ENCODE data around the gene ZNF536.
"Not testable (repeated sequence)": the region's sequence is repeated elsewhere in the genome, so short reads cannot be mapped to it uniquely, and the experiment has no call there.

Gene ZNF536

DNA sequence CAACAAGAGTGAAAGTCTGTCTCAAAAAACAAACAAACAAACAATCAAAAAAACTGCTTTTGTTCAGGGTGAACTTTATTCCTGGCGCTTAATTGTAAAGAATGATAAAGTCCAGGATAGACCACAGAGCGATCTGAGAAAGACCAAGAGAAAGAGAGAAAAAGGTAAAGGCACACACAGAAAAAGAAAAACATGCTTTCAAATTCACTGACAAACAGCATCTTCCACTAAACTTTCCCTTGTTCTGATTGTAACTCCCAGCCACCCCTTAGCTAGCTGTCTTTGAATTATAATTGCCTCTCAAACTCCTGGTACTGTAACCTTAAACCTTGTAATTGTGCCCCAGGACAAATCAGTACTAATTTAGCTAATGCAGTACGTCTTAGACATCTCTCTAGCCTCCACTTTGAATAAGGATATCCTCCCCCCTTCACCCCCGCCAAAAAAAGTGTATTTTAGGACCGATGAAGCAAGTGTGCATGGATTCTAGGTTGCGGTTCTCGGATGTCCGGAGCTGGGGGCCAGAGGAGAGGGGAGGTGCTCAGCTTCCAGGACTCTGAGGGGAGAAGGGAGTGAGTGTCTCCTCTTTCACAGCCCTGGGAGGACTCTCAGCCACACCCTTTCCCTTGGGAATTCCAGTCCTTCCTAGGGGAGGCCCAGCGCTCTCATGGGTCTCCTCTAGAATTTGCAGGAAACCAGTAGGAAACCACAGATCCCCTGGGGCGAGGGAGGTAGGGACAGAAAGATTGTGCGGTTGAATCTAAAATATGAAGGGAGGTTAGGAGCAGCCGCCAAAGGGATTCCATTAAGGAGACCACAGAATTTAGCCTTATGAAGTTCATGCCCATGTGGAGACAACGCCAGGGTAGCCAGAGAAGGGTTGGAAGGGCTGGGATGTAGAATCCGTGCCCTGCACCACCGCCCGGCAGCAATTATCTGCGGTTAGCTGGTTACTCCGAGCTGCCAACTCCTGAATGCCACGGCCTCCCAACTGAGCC is 19.7 kb downstream of the ZNF536 start:
- no peak for DNase-seq

DNA sequence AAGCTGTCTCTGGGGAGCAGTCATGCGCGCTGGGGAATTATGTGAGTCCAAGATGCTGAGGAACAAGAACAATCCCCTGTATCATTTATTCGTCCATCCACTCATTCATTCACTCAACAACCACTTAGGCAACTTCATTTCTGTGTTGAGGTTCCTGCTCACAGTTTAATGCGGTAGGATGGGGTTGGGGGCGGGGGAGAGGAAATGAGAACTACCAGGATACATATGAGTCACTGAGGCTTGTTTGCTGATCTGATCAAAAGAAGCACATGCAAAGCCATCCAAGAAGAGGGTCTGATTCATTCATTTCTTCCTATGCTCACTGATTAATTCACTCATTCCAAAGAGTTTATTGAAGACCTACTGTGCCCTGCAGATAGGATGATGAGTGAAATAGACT is 20.9 kb downstream of the ZNF536 start:
- DNase-seq: no peak

DNA sequence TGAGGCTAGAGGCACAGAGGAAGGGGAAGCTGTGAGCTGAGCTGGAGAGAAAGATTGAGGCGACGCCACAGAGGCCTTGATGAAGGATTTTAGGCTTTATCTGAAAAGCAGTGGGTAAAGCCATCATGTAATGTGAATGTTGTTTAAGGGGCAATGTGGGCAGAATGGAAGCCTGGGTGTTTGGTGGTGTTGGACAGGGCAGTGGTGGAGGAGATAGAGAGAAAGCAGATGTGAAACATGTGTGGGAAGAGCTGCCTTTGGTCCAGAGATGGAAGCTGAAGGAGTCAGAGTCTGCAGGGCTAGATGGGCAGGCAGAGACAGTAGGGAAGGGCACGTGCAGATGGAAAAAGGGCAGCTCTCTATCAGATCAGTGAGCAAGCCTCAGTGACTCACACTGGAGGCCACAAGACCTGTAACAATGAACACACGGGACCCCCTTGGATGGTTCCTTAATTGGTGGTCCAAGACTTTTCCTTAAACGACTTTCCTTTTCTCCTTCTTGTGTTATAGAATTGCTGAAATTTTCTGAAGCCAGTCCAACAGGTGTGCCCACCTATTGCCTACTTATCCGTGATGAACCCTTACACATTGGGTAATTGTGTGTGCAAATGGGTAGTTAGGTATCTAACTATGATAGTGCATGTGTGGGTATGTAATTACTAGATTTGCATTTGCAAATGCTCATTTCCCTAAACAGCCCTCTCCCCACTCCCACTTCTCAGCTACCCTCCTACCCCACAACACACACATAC is 21.7 kb downstream of the ZNF536 start:
- DNase-seq: no peak

DNA sequence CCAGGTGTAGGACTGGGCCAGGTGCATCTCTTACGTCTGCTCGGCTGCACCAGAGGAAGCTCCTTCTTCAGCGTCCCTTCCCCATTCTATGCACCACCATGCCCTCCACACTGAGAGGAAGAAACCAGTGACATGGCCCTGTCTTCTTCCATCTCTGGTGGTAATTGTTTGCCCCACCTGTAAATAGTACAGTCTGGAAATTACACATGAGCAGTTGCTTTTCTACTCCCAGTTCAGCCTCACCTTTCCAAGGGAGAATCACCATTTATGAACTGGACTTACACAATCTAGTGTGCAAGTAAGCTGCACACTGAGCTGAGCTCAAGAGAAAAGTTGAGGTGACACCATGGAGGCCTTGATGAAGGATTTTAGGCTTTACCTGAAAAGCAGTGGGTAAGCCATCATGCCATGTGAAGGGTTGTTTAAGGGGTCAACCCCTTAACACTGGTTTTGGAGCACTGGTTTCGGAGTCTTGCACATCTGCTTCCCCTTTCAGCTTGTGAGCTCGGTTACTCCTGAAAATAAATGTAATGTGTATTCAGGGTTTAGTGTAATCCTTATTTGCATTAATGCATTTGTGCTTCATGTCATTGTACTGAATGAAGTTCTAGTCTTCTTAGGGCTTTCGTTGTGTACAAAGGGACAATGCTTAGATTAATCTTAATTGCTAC is 22.4 kb downstream of the ZNF536 start:
- DNase-seq: no peak

DNA sequence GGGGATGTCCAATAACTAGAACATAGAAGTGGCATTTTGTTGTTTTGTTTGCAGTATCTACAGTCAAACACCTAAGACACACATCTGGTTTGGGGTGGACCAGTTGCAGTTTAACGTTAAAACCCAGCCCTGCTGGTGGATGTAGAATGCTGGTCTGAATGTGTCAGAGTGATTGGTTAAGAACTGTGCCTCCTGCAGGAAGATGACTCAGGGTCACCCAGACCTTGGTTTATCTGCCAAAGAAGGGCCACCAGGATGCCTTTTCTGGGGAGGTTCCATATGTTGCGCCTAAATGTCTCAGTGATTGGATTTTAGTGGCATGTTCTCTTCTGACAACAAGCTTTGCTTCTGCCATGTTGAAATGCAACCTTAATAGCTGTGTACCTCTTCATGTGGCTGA is 23.1 kb downstream of the ZNF536 start:
- DNase-seq: no peak

DNA sequence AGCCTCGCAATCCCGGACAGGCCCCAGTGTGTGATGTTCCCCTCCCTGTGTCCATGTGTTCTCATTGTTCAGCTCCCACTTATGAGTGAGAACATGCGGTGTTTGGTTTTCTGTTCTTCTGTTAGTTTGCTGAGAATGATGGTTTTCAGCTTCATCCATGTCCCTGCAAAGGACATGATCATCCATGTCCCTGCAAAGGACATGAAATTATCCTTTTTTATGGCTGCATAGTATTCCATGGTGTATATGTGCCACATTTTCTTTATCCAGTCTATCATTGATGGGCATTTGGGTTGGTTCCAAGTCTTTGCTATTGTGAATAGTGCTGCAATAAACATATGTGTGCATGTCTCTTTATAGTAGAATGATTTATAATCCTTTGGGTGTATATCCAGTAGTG is 26.4 kb downstream of the ZNF536 start:
- not testable (repeated sequence) for DNase-seq

DNA sequence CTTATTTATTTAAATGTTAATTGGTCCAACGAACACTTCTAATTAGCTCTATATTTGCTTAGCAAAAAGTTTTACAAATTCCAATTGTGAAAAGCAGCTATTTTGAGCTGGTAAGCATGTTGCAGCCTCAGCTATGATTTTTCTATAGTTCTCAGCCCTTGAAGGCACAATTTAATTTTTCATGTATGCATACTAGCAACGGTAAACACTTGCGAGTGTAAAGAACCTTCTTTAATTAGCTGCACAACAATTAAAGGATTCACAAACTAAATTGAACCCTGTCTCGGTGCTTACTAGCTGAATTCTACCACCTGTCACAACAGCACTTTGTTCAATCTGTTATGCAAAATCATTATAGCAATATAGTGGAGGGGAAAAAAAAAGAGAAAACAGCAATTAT is 29.8 kb downstream of the ZNF536 start:
- no peak for DNase-seq

DNA sequence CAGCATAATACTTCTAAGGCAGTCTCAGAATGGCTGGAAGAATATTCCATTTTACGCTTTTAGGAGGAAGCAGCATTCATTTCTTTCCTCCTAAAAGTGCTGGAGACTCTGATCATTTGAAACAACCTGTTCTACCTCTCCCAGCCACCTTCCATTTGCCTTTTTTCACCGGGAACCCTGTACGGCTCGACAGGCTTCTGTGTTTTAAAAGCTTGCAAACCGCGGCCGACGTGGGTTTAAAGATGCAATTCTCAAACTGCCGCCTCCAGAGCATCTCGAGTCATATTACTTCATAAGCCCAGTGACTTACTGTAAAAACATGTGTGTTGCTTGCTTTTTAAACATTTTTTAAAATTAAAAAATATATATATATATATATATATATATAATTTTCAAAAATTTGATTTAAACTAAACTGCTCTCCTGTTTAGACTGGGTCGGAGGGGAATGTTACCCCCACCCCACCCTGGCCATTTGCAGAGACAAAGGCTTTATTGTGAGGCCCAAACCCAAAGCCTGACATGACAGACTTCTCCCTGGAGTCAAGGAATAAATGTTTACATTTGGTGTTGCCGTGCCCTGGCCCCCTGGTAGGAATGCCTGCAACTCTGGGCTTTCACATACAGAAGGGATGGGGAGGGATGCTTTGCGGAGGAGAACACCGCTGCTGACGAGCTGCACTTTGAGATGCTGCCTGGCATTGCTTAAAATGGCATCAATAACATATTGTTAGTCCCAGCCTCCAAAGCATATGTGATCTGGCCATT is 30.4 kb downstream of the ZNF536 start:
- no peak for DNase-seq

DNA sequence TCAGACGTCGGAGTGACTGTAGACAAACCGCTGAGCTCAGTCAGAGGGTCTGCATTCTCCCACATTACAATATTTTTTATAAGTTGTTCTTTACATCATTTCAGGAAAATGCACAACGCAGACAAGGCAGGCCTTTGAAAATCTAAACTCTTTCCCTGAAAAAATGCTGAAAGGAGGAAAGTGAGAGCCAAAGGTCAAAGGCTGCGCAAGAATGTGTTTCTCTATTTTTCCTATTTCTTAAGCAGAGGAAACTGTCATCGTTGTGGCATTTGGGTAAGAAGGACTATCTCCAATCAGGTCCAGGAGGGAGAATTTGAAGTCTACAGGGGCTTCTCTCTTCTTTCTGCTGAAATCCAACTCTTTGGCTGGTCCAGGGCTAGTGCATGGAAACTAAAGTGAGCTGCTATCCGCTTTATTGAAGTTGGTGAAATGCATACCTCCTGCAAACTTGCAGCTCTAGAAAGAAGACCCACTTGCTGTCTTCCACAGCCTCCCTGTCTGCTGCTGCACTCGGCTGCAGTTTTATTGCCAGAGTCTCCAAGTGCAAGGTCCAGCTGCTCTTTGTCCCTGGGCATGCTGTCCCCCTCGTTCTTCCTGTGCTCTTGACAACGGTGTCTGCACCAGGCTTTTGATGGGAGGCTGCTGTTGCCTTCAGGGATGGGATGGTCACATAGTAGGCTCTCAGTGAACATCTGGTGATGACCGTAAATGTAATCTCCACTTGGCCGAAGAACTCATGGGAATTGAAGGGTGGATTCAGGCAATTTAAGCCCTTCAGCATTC is 31.2 kb downstream of the ZNF536 start:
- no peak for DNase-seq

DNA sequence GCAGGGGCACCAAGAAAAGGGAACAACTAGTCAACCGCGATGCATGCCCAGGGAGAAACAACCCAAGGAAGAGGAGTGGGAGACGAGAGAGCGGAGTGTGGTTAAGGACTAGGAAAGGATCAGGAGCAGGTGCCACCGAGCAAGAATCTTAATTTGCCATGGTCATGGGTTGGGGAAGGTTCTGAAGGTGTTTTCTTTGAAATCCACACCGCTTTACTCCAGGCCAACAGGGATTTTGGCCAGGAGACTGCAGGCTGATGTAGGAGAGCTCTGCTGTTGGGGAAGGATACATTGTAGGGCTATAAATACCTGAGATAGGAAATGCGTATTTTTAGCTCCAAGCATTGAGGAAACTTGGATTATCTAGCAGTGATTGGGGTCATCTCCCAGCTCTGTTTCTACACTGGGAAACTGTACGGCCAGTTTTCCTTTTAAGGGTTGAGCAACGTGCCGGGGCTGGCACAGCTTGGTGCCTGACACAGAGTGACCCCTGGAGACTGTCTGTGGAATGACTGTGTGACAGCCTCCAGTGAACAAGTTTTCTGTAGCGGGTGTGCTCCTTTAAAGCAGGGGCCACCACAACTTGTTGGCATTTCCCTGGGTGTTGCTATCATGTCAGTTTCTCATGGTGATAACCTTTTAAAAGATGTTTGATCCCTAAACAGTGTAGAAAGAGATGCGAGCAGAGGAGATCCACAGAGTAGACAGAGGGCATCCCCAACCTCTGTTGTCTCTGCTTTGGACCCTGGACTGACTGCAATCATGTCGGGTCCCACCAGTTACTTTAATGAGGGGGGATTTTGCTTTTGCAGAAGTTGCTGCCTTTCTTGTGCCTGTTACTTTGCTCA is 34.3 kb downstream of the ZNF536 start:
- DNase-seq: no peak

DNA sequence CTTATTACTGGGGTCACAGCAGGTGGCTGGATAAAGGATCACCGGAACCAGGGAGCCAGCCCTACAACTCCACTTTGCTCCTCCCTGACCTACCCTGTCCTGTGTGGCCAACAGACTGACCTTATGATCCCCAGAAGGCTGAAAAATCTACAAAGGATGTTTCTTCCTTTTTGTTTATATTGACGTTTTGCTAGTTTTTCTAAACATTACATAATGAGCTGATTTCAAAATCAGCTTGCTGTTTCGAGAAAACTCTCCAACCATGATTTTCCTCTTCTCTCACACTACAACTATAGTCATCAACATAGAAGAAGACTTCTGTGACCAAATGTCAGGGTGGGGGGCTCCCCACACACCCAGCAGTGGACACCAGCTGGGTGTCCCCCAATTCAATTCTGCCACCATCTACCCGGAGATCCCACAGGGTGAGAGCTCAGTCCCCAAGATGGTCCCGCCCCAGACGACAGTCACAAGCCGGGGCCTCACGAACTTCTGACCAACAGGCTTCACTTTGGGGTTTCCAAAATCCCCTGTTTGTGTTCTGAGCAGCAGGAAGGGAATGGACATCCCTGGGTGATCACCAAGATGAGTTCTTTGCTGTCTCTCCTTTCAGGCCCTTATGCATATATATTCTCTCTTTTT is 35.0 kb downstream of the ZNF536 start:
- no peak for DNase-seq

DNA sequence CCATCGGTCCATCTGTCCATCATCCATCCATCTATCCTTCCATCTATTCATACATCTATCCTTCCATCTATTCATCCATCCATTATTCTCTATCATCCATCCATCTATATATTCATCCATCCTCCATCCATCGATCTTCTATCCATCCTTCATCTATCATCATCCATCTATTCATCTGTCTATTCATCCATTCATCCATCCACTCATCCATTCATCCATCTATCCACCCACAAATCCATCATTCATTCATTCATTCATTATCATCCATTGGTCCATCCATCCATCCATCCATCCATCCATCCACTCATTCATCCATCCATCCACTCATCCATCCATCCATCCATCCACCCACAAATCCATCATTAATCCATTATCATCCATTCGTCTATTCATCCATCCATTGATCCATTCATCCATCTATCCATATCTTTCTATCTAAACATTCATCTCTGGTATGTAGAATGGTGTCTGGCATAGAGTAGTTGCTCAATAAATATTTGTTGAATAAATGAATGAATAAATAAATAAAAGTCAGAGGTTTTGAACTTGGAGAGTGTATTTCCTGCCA is 36.6 kb downstream of the ZNF536 start:
- no peak for DNase-seq

DNA sequence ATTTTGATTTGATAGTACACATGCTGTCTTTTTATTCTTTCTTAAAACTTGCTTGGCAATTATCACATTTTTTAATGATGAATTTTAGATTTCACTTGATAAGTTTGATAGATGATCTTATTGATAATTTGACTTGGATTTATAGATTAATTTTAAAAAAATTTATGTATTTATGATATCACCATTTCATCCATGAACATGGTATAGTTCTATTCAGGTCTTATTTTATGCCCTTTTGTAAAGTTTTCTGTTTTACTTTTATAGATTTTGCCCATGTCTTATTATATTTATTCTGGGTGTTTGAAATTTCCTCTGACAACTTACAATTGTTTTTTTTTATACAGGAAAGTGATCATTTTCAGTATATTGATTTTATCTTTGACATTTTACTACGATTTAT is 39.5 kb downstream of the ZNF536 start:
- no peak for DNase-seq

DNA sequence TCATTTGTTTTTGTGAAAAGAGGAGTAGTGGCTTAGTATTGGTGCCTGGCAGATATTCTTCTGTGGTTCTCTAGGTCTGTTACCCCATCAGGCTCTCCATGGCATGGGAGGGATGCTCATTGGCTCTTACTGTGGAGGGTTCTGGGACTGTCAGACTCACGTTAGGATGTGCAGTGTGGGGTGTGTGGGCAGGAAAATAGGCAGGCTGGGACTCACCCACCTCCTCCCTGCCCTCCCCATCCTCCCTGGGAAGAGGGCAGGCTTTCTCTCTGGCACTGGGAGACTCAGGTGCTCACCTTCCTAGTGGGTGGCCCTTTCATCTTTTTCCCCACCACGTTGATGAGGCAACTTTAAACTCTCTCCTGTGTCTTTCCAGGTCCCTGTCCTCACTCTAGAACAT is 44.2 kb downstream of the ZNF536 start:
- no peak for DNase-seq

DNA sequence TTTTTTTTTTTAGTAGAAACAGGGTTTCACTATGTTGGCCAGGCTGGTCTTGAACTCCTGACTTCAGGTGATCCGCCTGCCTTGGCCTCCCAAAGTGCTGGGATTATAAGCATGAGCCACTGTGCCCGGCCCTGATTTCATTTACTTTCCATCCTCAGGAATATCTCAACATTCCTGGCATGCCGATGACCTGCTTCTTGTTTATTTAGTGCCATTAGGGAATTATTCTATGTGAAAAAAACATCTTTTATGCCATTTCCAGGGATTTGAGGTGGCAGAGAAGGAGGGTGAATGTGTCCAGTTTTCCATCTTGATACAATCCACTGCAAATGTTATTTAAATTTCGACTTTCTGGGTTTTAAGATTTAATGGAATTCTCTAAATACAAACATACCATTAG is 45.0 kb downstream of the ZNF536 start:
- DNase-seq: not testable (repeated sequence)

DNA sequence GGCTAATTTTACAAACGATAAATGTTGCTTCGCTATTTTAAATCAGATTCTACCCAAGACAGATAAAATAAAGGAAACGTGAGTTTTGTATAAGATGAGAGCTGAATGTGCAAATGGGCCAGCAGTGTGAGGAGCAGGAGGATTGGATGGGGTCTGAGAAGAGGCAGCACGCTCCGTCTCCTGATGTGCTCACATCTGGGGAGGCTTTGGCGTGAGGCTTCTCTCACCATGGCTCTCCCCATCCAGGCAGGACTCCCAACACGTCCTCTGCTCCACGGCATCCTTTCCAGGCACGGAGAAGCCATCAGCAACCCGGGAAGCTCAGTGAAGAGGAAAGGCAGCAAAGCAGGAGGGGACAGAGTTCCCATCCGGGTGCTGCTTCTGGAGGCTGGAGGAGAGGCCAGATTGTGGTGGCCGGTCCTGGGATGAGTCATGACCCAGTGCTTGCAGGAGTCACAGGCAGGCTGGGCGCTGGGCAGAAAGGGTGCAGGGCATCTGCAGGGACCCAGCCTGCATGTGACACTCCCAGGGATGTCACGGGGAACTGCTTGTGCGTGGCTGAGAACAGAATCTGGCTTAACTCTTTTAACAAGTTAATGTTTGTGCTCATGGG is 47.5 kb downstream of the ZNF536 start:
- no peak for DNase-seq

DNA sequence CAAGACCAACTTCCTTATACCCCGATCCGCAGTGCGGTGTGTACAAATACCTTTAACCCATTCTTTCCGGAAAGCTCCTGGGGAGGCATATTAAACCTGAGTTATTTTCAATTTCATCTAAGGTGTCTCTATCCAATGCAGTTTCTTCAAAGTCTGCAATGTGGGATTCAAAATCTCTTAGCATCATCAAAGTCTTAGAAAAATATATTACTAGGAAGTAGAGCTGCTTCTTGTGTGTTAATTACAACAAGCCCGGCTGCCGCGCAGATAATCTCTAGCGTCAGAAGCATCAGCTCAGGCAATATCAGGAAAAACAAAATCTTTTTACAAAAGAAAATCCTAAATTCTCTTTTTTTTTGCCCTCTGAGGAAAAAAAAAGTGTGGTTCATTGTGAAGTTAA is 48.1 kb downstream of the ZNF536 start:
- DNase-seq: no peak

DNA sequence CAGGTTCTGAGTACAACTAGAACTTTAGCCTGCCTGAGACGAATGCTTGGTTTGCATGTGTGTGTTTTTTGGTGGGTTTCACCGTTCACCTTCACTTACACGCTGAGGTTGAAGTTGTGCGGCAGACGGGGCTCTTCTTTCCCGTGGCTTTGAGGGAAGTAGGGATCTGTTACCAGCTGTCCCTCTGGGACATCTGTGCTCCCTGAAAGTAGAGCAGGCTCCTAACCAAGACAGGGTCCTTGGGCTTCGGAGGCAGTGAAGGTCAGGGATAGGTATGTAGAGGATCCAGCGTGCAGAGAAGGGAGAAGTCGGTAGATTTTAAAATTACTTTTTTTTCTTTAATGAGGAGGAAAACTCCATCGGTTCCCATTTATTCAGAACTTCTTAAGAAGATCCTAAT is 48.7 kb downstream of the ZNF536 start:
- DNase-seq: no peak

DNA sequence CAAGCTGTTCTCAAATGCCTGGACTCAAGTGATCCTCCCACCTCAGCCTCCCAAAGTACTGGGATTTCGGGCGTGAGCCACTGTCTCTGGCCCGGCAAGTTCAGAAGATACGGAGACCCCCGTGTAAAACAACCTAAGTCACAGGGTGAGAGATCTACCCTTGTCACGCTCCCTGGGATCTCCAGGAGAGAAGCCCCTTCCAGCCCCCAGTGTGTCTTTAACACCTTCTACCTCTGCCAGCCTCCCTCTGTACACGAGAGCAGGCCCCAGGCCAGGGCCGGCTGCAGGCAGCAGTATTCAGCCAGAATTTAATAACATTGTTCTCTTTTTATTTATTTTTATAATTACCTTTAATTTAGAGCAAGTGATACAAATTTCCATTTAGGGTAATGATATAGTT is 49.4 kb downstream of the ZNF536 start:
- no peak for DNase-seq

DNA sequence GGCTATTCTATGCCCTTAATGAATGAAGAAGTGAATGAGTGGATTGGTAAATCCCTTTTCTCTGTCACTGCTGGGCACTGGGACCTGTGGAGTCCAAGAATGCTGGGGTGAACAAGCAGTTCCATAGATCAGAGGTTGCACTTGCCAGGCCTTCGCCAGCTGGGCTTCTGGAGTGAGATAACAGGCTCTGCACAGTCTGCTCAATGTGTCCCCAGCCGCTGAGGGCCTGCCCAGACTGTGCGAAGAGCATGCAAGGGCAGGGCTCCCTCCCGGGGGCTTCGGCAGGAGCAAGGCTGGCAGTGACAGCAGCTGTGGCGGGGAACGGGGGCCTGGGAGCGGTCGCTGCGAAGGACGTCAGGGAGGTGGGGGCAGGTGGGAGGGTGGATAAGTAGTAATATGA is 51.3 kb downstream of the ZNF536 start:
- no peak for DNase-seq

All from activated naive CD4-positive, alpha-beta T cell treated with anti-CD3 and anti-CD28 coated beads, Interleukin-2, amount 50 U/mL, for 16 hours (primary cell).